IPS-11a (cell line): Measurements from ENCODE around the gene TNIP2.

Experiments used
- H3K4me3 ChIP-seq: one replicate; pipeline ENCODE4 v1.5.1; 2013; ENCODE audit warnings: low read depth, low read length, control low read depth

TNIP2 gene

GRCh38 chr4:2721586-2721985 is 34.5 kb downstream of the TNIP2 start:
- no peak overlapping the region for H3K4me3 ChIP-seq

- no peak overlapping the region for H3K4me3 ChIP-seq
Measured at GRCh38 chr4:2716236-2716635, 39.9 kb downstream of the TNIP2 start.

GRCh38 chr4:2715426-2715825 is 40.7 kb downstream of the TNIP2 start:
- H3K4me3 ChIP-seq = no peak overlapping the region

- no peak overlapping the region for H3K4me3 ChIP-seq
Measured at GRCh38 chr4:2714918-2715317, 41.2 kb downstream of the TNIP2 start.

GRCh38 chr4:2714061-2714770 is 41.9 kb downstream of the TNIP2 start:
- no peak overlapping the region for H3K4me3 ChIP-seq

- H3K4me3 ChIP-seq = no peak overlapping the region
Measured at GRCh38 chr4:2713337-2713736, 42.8 kb downstream of the TNIP2 start.

- no peak overlapping the region for H3K4me3 ChIP-seq
Measured at GRCh38 chr4:2712261-2712842, 43.8 kb downstream of the TNIP2 start.

- no peak overlapping the region for H3K4me3 ChIP-seq
Measured at GRCh38 chr4:2702770-2703169, 53.4 kb downstream of the TNIP2 start.

- no peak overlapping the region for H3K4me3 ChIP-seq
Measured at GRCh38 chr4:2702361-2702760, 53.8 kb downstream of the TNIP2 start.

GRCh38 chr4:2700031-2700430 is 56.1 kb downstream of the TNIP2 start:
- no peak overlapping the region for H3K4me3 ChIP-seq

GRCh38 chr4:2699534-2699933 is 56.6 kb downstream of the TNIP2 start:
- H3K4me3 ChIP-seq = no peak overlapping the region

GRCh38 chr4:2698951-2699505 is 57.1 kb downstream of the TNIP2 start:
- no peak overlapping the region for H3K4me3 ChIP-seq

- H3K4me3 ChIP-seq = no peak overlapping the region
Measured at GRCh38 chr4:2698504-2698903, 57.6 kb downstream of the TNIP2 start.

- no peak overlapping the region for H3K4me3 ChIP-seq
Measured at GRCh38 chr4:2697995-2698414, 58.1 kb downstream of the TNIP2 start.

GRCh38 chr4:2696423-2696822 is 59.7 kb downstream of the TNIP2 start:
- H3K4me3 ChIP-seq = no peak overlapping the region

- no peak overlapping the region for H3K4me3 ChIP-seq
Measured at GRCh38 chr4:2695346-2696060, 60.6 kb downstream of the TNIP2 start.

- H3K4me3 ChIP-seq = no peak overlapping the region
Measured at GRCh38 chr4:2694691-2695090, 61.4 kb downstream of the TNIP2 start.

- no peak overlapping the region for H3K4me3 ChIP-seq
Measured at GRCh38 chr4:2691952-2692435, 64.1 kb downstream of the TNIP2 start.
